Nephron progenitor cell (in vitro differentiated cells): ENCODE results near the gene GRIK1.
A peak's percentile ranks its signal among the peaks of the same experiment; 100 is the strongest.

Experiments used
- DNase-seq: peaks from one replicate; pipeline ENCODE4 v3.0.0; 2021
- H3K27ac Mint-ChIP-seq: 2 replicates; pipeline ENCODE4 v1.8.0; 2021; ENCODE audit warnings: mild to moderate bottlenecking, moderate library complexity, mixed read lengths
- H3K27me3 Mint-ChIP-seq: 2 replicates; pipeline ENCODE4 v1.8.0; 2021; ENCODE audit warnings: mild to moderate bottlenecking, low read depth, mixed read lengths; ENCODE audit not compliant: poor library complexity
- H3K36me3 Mint-ChIP-seq: 2 replicates; pipeline ENCODE4 v1.8.0; 2021; ENCODE audit warnings: low read depth, mixed read lengths
- H3K4me1 Mint-ChIP-seq: 2 replicates; pipeline ENCODE4 v1.8.0; 2021; ENCODE audit warnings: mixed read lengths
- H3K4me3 Mint-ChIP-seq: 2 replicates; pipeline ENCODE4 v1.8.0; 2021; ENCODE audit warnings: mild to moderate bottlenecking, moderate library complexity, mixed read lengths
- H3K9me3 Mint-ChIP-seq: 2 replicates; pipeline ENCODE4 v1.8.0; 2021; ENCODE audit warnings: mild to moderate bottlenecking, moderate library complexity, mixed read lengths
- CTCF ChIP-seq: fragments of 200-600 bp; sonication (generic); IDR thresholded peaks from 2 replicates; pipeline ENCODE4 v1.5.0; 2021; ENCODE audit warnings: antibody characterized with exemption

Gene GRIK1

GRCh38 chr21:29870814-29871213 is 69.0 kb downstream of the GRIK1 start:
- no peak for DNase-seq
- Mint-ChIP-seq H3K4me1 (peaks cover 23% of the 10 kb centered on the region), H3K27ac (no peak overlapping the region), H3K36me3 (no peaks in the 10 kb centered on the region), H3K9me3 (no peaks in the 10 kb centered on the region), H3K27me3 (no peaks in the 10 kb centered on the region), H3K4me3 (no peak overlapping the region)
- no peak for TF ChIP-seq CTCF

- no peak for TF ChIP-seq CTCF
- Mint-ChIP-seq H3K9me3 (no peaks in the 10 kb centered on the region), H3K27me3 (no peaks in the 10 kb centered on the region), H3K27ac (peak overlapping the region; percentile 13), H3K36me3 (no peaks in the 10 kb centered on the region), H3K4me3 (no peak overlapping the region), H3K4me1 (peaks cover 9% of the 10 kb centered on the region)
- DNase-seq, result no peak
Observed at GRCh38 chr21:29867796-29868195, 72.0 kb downstream of the GRIK1 start.

GRCh38 chr21:29860346-29860745 is 79.5 kb downstream of the GRIK1 start:
- H3K27ac Mint-ChIP-seq, result no peak overlapping the region
- no peaks in the 10 kb centered on the region for H3K9me3 Mint-ChIP-seq
- H3K27me3 Mint-ChIP-seq, result no peaks in the 10 kb centered on the region
- H3K36me3 Mint-ChIP-seq, result no peaks in the 10 kb centered on the region
- no peak for DNase-seq
- H3K4me3 Mint-ChIP-seq, result no peak overlapping the region
- no peaks in the 10 kb centered on the region for H3K4me1 Mint-ChIP-seq
- TF ChIP-seq CTCF, result no peak

GRCh38 chr21:29857150-29857549 is 82.6 kb downstream of the GRIK1 start:
- Mint-ChIP-seq H3K36me3 (no peaks in the 10 kb centered on the region), H3K27ac (no peak overlapping the region), H3K4me3 (no peak overlapping the region), H3K4me1 (peaks cover 3% of the 10 kb centered on the region), H3K27me3 (no peaks in the 10 kb centered on the region), H3K9me3 (no peaks in the 10 kb centered on the region)
- no peak for TF ChIP-seq CTCF
- no peak for DNase-seq

- H3K9me3 Mint-ChIP-seq, result no peaks in the 10 kb centered on the region
- H3K4me3 Mint-ChIP-seq, result no peak overlapping the region
- no peaks in the 10 kb centered on the region for H3K36me3 Mint-ChIP-seq
Observed at GRCh38 chr21:29854795-29855194, 85.0 kb downstream of the GRIK1 start.

More at GRCh38 chr21:29854795-29855194, 85.0 kb downstream of the GRIK1 start:
- Mint-ChIP-seq H3K4me1 (peaks cover 20% of the 10 kb centered on the region), H3K27ac (no peak overlapping the region), H3K27me3 (no peaks in the 10 kb centered on the region)
- no peak for TF ChIP-seq CTCF
- DNase-seq, result no peak
